CD4-positive, alpha-beta T cell treated with Interleukin-1 beta for 1 hour (primary cell): Measurements from ENCODE around the gene EEF1E1.

Experiments used
- DNase-seq, 2 donors: peaks; one replicate each; pipeline ENCODE4 v3.0.0-alpha.2; 2020 to 2022

Gene EEF1E1

GRCh38 chr6:8102122-8102958 lies at the start of gene EEF1E1:
EEF1E1 (minus strand) TSS chr6:8102548; CDS start chr6:8102521, 27 bp downstream.
- DNase-seq = peak; percentile 96 to 98

- DNase-seq = no peak
Observed at GRCh38 chr6:8149350-8149749, 47.0 kb upstream of the EEF1E1 start.

- DNase-seq = no peak
Observed at GRCh38 chr6:8143945-8144344, 41.6 kb upstream of the EEF1E1 start.

GRCh38 chr6:8139451-8139850 lies 37.1 kb upstream of the EEF1E1 start:
- DNase-seq = no peak

GRCh38 chr6:8137529-8137939 lies 35.2 kb upstream of the EEF1E1 start:
- no peak for DNase-seq

- DNase-seq = no peak
Observed at GRCh38 chr6:8135276-8135675, 32.9 kb upstream of the EEF1E1 start.

- DNase-seq = no peak
Observed at GRCh38 chr6:8132130-8132529, 29.8 kb upstream of the EEF1E1 start.

- peak; percentile 2 to 23 for DNase-seq
Observed at GRCh38 chr6:8131265-8131897, 29.0 kb upstream of the EEF1E1 start.

GRCh38 chr6:8130399-8130798 lies 28.1 kb upstream of the EEF1E1 start:
- no peak for DNase-seq

GRCh38 chr6:8123236-8123635 lies 20.9 kb upstream of the EEF1E1 start:
- no peak for DNase-seq

- no peak for DNase-seq
Observed at GRCh38 chr6:8114956-8115355, 12.6 kb upstream of the EEF1E1 start.

- no peak for DNase-seq
Observed at GRCh38 chr6:8113131-8113654, 10.8 kb upstream of the EEF1E1 start.

GRCh38 chr6:8110725-8111124 lies 8.4 kb upstream of the EEF1E1 start:
- DNase-seq = no peak

- no peak for DNase-seq
Observed at GRCh38 chr6:8110117-8110721, 7.9 kb upstream of the EEF1E1 start.

- DNase-seq = no peak
Observed at GRCh38 chr6:8108759-8109539, 6.6 kb upstream of the EEF1E1 start.

GRCh38 chr6:8108031-8108660 lies 5.8 kb upstream of the EEF1E1 start:
- DNase-seq = no peak

GRCh38 chr6:8105791-8106190 lies 3.4 kb upstream of the EEF1E1 start:
- DNase-seq = no peak

- DNase-seq = no peak
Observed at GRCh38 chr6:8103726-8104125, 1.4 kb upstream of the EEF1E1 start.

GRCh38 chr6:8100159-8100854 lies 2.0 kb downstream of the EEF1E1 start:
- DNase-seq = no peak

- no peak for DNase-seq
Observed at GRCh38 chr6:8090650-8091049, 11.7 kb downstream of the EEF1E1 start.

- DNase-seq = no peak
Observed at GRCh38 chr6:8088886-8089285, 13.5 kb downstream of the EEF1E1 start.
